Liver (tissue), 9 donors: Measurements from ENCODE around the gene LDLR. TPM values are rescaled to one million over a fixed set of nuclear protein-coding genes. Genes with fewer than 3 reads are reported as not detected.

ENCODE experiments used
- DNase-seq: peaks from one replicate; pipeline ENCODE4 v3.0.0-alpha.2; 2017; ENCODE audit warnings: low spot score
- H3K27ac ChIP-seq, 2 donors: one replicate each; pipeline ENCODE4 v1.7.0; 2013; ENCODE audit warnings: inconsistent platforms in 2 of 2, low read length in 2 of 2, control low read depth in 1 of 2, low read depth in 1 of 2, mild to moderate bottlenecking in 1 of 2
- H3K27me3 ChIP-seq, 4 donors: one replicate each; pipeline versions ENCODE4 v1.6.1 to v1.7.0; 2013; ENCODE audit warnings: low read length in 3 of 4, inconsistent platforms in 1 of 4, mild to moderate bottlenecking in 1 of 4, moderate library complexity in 1 of 4; ENCODE audit not compliant: control insufficient read depth in 4 of 4, insufficient read depth in 4 of 4
- H3K36me3 ChIP-seq, 4 donors: one replicate each; pipeline versions ENCODE4 v1.6.1 to v1.7.0; 2013; ENCODE audit warnings: low read length in 3 of 4, mild to moderate bottlenecking in 3 of 4, low read depth in 1 of 4, moderate library complexity in 1 of 4; ENCODE audit not compliant: control insufficient read depth in 4 of 4, insufficient read depth in 3 of 4
- H3K4me1 ChIP-seq, 4 donors: one replicate each; pipeline versions ENCODE4 v1.6.1 to v1.7.0; 2013; ENCODE audit warnings: low read length in 3 of 4, mild to moderate bottlenecking in 3 of 4, moderate library complexity in 1 of 4; ENCODE audit not compliant: control insufficient read depth in 4 of 4, insufficient read depth in 4 of 4
- H3K4me3 ChIP-seq, 3 donors: one replicate each; pipeline versions ENCODE4 v1.6.1 to v1.7.0; 2013; ENCODE audit warnings: low read length in 3 of 3, control low read depth in 1 of 3, low read depth in 1 of 3, mild to moderate bottlenecking in 1 of 3
- H3K9ac ChIP-seq, 2 donors: one replicate each; pipeline ENCODE4 v1.7.0; 2013; ENCODE audit warnings: low read length in 2 of 2, mild to moderate bottlenecking in 2 of 2, moderate library complexity in 2 of 2, control low read depth in 1 of 2, low read depth in 1 of 2
- H3K9me3 ChIP-seq, 4 donors: one replicate each; pipeline versions ENCODE4 v1.6.1 to v1.7.0; 2013; ENCODE audit warnings: low read length in 3 of 4; ENCODE audit not compliant: control insufficient read depth in 4 of 4
- FOXA1 ChIP-seq: IDR thresholded peaks from 2 replicates; pipeline ENCODE4 v1.6.1; 2016; ENCODE audit warnings: antibody characterized with exemption
- FOXA2 ChIP-seq: IDR thresholded peaks from 2 replicates; pipeline ENCODE4 v1.6.1; 2016; ENCODE audit warnings: antibody characterized with exemption
- GABPA ChIP-seq, 2 donors: IDR thresholded peaks in 1 of 2; conservative IDR thresholded peaks in 1 of 2; 2 replicates each; pipeline ENCODE4 v1.6.1; 2016; ENCODE audit warnings: antibody characterized with exemption in 2 of 2, mild to moderate bottlenecking in 1 of 2, moderate library complexity in 1 of 2
- HNF4A ChIP-seq, 2 donors: conservative IDR thresholded peaks; 2 replicates each; pipeline ENCODE4 v1.6.1; 2016; ENCODE audit warnings: antibody characterized with exemption in 2 of 2, mild to moderate bottlenecking in 2 of 2
- HNF4G ChIP-seq: IDR thresholded peaks from 2 replicates; pipeline ENCODE4 v1.6.1; 2016; ENCODE audit warnings: antibody characterized with exemption
- JUND ChIP-seq, 2 donors: IDR thresholded peaks; 2 replicates each; pipeline ENCODE4 v1.6.1; 2016; ENCODE audit warnings: antibody characterized with exemption in 2 of 2
- NR2F2 ChIP-seq: IDR thresholded peaks from 2 replicates; pipeline ENCODE4 v1.6.1; 2016; ENCODE audit warnings: antibody characterized with exemption
- RAD21 ChIP-seq, 2 donors: IDR thresholded peaks; 2 replicates each; pipeline ENCODE4 v1.6.1; 2016; ENCODE audit warnings: antibody characterized with exemption in 2 of 2, mild to moderate bottlenecking in 2 of 2
- RXRA ChIP-seq, 2 donors: IDR thresholded peaks; 2 replicates each; pipeline ENCODE4 v1.6.1; 2017 to 2018; ENCODE audit warnings: antibody characterized with exemption in 2 of 2, mild to moderate bottlenecking in 1 of 2
- SP1 ChIP-seq: IDR thresholded peaks from 2 replicates; pipeline ENCODE4 v1.6.1; 2018; ENCODE audit warnings: antibody characterized with exemption, mild to moderate bottlenecking
- TAF1 ChIP-seq: conservative IDR thresholded peaks from 2 replicates; pipeline ENCODE4 v1.6.1; 2016; ENCODE audit warnings: antibody characterized with exemption, mild to moderate bottlenecking
- YY1 ChIP-seq: IDR thresholded peaks from 2 replicates; pipeline ENCODE4 v1.6.1; 2016; ENCODE audit warnings: antibody characterized with exemption, mild to moderate bottlenecking
- ZBTB33 ChIP-seq: IDR thresholded peaks from 2 replicates; pipeline ENCODE4 v1.6.1; 2016; ENCODE audit warnings: antibody characterized with exemption
- WGBS: extraction: QIAGEN DNeasy Blood & Tissue Kit; methylation state at CpG from one replicate; pipeline ENCODE4 v1.1.7; 2013; 5-methylcytosine and 5-hydroxymethylcytosine counted together
- polyA plus RNA-seq, 2 donors: library from polyadenylated mRNA; stranded (reverse) in 1 of 2; unstranded in 1 of 2; fragments of 200-250 nt in 1 of 2; fragments of >200 nt in 1 of 2; fragmentation: Nextera tagmentation in 1 of 2; extraction: Ambion mirVana in 1 of 2; gene quantifications; one replicate each; pipeline versions ENCODE4 v1.2.1 to v1.2.3, GENCODE V29; 2013 to 2015
- total RNA-seq, 2 donors: library from RNA; depleted of rRNA; stranded (reverse); fragments of >200 nt; gene quantifications; one replicate each; pipeline ENCODE4 v1.2.3, GENCODE V29; 2014
- TF ChIP-seq, protein P1 (sequence below): IDR thresholded peaks from 2 replicates; pipeline ENCODE4 v1.6.1; 2016; ENCODE audit warnings: antibody characterized with exemption, mild to moderate bottlenecking
- TF ChIP-seq, protein P2 (sequence below): IDR thresholded peaks from 2 replicates; pipeline ENCODE4 v1.6.1; 2016; ENCODE audit warnings: antibody characterized with exemption
- donor health status: healthy.
- donor health status: healthy.
- donor health status: healthy.
- donor health status: healthy.
- donor health status: healthy.

LDLR gene
- total and polyA plus RNA-seq, 4 donors: 17.3 to 141 (median 63.9) TPM

- DNase-seq: no peak
- H3K36me3 ChIP-seq: peaks cover under 1 to 15% (median 4%) of the 10 kb centered on the region in 4 donors
- no peaks in the 10 kb centered on the region for H3K9me3 ChIP-seq
- no peaks in the 10 kb centered on the region for H3K27me3 ChIP-seq
- H3K4me3 ChIP-seq: no peak overlapping the region
- peaks cover 6 to 21% (median 14%) of the 10 kb centered on the region in 4 donors for H3K4me1 ChIP-seq
- TF ChIP-seq GABPA (IDR thresholded peaks at IDR 0.05 in 1 of 2, conservative IDR thresholded peaks at IDR 0.05 in 1 of 2) (no peak), NR2F2 (no peak), HNF4G (no peak), HNF4A (conservative IDR thresholded peaks at IDR 0.05) (no peak), RAD21 (IDR thresholded peaks at IDR 0.05) (no peak), FOXA2 (no peak), JUND (IDR thresholded peaks at IDR 0.05) (no peak), TAF1 (no peak), SP1 (no peak), ZBTB33 (no peak), FOXA1 (no peak), RXRA (IDR thresholded peaks at IDR 0.05) (no peak), YY1 (no peak)
- TF ChIP-seq, protein P1, sequence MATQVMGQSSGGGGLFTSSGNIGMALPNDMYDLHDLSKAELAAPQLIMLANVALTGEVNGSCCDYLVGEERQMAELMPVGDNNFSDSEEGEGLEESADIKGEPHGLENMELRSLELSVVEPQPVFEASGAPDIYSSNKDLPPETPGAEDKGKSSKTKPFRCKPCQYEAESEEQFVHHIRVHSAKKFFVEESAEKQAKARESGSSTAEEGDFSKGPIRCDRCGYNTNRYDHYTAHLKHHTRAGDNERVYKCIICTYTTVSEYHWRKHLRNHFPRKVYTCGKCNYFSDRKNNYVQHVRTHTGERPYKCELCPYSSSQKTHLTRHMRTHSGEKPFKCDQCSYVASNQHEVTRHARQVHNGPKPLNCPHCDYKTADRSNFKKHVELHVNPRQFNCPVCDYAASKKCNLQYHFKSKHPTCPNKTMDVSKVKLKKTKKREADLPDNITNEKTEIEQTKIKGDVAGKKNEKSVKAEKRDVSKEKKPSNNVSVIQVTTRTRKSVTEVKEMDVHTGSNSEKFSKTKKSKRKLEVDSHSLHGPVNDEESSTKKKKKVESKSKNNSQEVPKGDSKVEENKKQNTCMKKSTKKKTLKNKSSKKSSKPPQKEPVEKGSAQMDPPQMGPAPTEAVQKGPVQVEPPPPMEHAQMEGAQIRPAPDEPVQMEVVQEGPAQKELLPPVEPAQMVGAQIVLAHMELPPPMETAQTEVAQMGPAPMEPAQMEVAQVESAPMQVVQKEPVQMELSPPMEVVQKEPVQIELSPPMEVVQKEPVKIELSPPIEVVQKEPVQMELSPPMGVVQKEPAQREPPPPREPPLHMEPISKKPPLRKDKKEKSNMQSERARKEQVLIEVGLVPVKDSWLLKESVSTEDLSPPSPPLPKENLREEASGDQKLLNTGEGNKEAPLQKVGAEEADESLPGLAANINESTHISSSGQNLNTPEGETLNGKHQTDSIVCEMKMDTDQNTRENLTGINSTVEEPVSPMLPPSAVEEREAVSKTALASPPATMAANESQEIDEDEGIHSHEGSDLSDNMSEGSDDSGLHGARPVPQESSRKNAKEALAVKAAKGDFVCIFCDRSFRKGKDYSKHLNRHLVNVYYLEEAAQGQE: no peak
- TF ChIP-seq, protein P2, sequence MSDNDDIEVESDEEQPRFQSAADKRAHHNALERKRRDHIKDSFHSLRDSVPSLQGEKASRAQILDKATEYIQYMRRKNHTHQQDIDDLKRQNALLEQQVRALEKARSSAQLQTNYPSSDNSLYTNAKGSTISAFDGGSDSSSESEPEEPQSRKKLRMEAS: no peak
- no peak overlapping the region for H3K9ac ChIP-seq
- no peak overlapping the region for H3K27ac ChIP-seq
- WGBS: 96% methylated on average over 4 of the region's 4 CpGs
These were observed 92.2 kb downstream of the LDLR start for GRCh38 chr19:11181488-11181887.

Other genes with a start within 250 kb of the LDLR start
- gene C19orf38, start 241.0 kb upstream of the LDLR start, total RNA-seq: 1 to 10 TPM; 1.8 to 3.9 TPM
- 1 to 10 TPM in 1 of 2 donors, under 1 TPM in 1; 0.97 to 1.1 TPM for gene C19orf38, start 241.0 kb upstream of the LDLR start, polyA plus RNA-seq
- gene CARM1, start 217.9 kb upstream of the LDLR start, total RNA-seq: 10 to 100 TPM; 12.6 to 18.3 TPM
- gene CARM1, start 217.9 kb upstream of the LDLR start, polyA plus RNA-seq: 10 to 100 TPM in 1 of 2 donors, 1 to 10 TPM in 1; 5.1 to 17.5 TPM
- 10 to 100 TPM; 34.7 to 37.4 TPM for gene YIPF2, start 160.8 kb upstream of the LDLR start, total RNA-seq
- gene YIPF2, start 160.8 kb upstream of the LDLR start, polyA plus RNA-seq: 10 to 100 TPM; 13.2 to 36.9 TPM
- gene TIMM29, start 160.7 kb upstream of the LDLR start, total RNA-seq: 10 to 100 TPM; 18.8 to 25.2 TPM
- 10 to 100 TPM in 1 of 2 donors, 1 to 10 TPM in 1; 9.4 to 10.4 TPM for gene TIMM29, start 160.7 kb upstream of the LDLR start, polyA plus RNA-seq
- 10 to 100 TPM; 28.9 to 35.4 TPM for gene SMARCA4, start 128.4 kb upstream of the LDLR start, total RNA-seq
- 10 to 100 TPM; 15.9 to 16.0 TPM for gene SMARCA4, start 128.4 kb upstream of the LDLR start, polyA plus RNA-seq
- 10 to 100 TPM in 1 of 2 donors, under 1 TPM in 1; 0.42 to 72.5 TPM for gene SPC24, start 66.3 kb downstream of the LDLR start, total RNA-seq
- gene SPC24, start 66.3 kb downstream of the LDLR start, polyA plus RNA-seq: 1 to 10 TPM; 1.2 to 1.4 TPM
- gene KANK2, start 108.1 kb downstream of the LDLR start, total RNA-seq: 10 to 100 TPM; 51.0 to 67.8 TPM
- 10 to 100 TPM; 15.0 to 30.3 TPM for gene KANK2, start 108.1 kb downstream of the LDLR start, polyA plus RNA-seq
- gene ANGPTL8, start 150.2 kb downstream of the LDLR start, total RNA-seq: 10 to 100 TPM; 32.4 to 33.9 TPM
- 100 to 1,000 TPM; 101 to 107 TPM for gene ANGPTL8, start 150.2 kb downstream of the LDLR start, polyA plus RNA-seq
- 10 to 100 TPM in 1 of 2 donors, 1 to 10 TPM in 1; 4.9 to 15.8 TPM for gene DOCK6, start 173.1 kb downstream of the LDLR start, total RNA-seq
- 10 to 100 TPM; 13.2 to 14.2 TPM for gene DOCK6, start 173.1 kb downstream of the LDLR start, polyA plus RNA-seq
- gene TSPAN16, start 206.7 kb downstream of the LDLR start, total RNA-seq: not detected
- not detected for gene TSPAN16, start 206.7 kb downstream of the LDLR start, polyA plus RNA-seq